ENCODE measurements around the gene HOXD10.

The HOXD10 gene

DNA sequence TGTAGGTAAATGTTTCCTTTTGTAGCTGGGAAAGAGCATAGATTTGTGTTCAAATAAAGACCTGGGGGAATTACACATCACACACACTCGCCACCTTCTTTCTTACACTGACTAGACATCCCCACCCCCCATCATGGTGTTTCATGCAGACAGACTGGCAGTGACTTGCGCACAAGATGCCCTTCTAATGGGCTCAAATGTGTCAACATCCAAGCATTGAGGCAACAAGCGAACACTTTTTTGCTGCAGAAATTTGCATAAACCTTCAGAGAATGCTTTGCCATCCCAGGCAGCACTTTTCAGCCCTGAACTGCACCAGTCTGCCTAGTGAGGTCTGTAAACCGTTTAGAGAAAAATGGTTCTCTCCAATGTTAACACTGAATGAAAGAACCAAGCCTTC is 17.5 kb downstream of the HOXD10 start:
- no peak for DNase-seq (ENCODE audit: low read depth, low spot score)

DNA sequence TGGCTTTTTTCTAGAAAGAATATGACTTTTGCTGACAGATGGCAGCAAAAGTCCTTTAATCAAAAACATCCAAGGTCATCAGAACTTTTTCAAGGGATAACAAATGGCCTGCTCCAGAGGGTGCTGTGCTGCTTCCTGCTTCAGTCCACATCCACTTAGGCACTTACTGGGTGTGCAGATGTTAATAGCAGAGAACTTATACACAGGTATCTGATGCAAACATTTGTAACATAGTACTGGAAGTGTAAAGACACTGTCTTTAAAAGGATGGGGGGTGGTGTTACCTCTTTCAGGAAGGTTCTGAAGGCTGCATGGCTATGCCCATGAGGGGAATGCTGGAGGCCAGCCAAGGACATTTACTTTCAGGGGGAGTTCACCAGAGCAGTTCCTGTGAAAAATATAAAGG is 18.5 kb downstream of the HOXD10 start:
- no peak for DNase-seq (ENCODE audit: low read depth, low spot score)

DNA sequence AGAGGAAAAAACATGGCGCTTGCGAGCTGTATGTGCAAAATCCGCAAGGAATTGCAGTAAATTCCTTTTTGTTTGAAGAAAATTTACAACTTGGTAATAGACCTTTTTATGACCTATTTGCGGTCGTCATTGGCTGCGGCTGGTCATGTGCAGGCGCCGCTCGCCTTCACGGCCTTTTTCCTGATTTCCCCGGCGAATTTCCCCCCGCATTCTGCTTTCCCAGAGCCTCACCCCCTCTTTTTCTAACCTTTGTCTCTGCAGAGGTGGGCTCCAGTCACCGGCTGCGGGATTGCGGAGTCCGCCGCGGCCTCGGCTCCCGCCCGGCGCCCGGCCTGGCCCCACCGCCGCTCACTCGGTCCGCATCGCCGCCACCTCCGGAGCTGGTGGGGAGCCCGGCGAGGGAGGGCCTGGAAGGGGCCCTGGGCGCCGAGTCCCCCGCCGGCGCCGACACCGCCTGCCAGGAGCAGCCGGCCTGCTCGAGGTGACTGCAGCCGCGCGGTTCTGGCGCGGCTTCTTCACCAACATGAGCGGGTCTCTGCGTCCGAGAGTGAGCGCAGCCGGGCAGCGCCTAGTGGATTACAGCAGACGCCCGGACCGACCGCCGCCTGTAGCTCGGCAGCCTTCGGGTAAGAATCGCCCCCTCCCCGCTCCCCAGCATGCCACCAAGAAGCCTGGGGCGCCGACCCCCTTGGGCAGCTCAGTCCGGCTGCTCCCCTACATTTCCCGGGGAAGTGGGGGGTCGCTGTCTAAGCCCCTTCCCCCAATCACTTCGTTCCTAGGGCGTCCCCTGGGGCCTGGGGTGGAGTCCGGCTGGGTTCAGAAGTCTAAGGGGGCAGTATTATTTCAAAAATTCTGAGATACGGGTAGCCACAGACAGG is 20.0 kb downstream of the HOXD10 start:
- no peak for DNase-seq (ENCODE audit: low read depth, low spot score)

DNA sequence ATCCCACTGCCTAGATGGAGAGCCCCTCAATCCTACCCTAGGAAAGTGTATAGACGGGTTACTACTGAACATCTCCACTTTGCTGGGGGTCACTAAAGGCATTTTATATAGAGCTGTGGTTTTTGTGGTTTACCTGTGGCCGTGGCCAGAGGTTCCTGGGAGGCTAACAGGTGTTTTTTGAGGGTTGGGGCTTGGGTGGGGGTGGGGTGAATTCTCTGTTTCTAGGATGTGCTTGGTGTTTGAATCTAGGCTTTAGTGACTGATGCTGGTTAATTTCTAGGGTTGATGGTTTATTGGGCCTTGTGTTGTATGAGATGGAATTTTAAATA is 20.6 kb downstream of the HOXD10 start:
- no peak for DNase-seq (ENCODE audit: low read depth, low spot score)

DNA sequence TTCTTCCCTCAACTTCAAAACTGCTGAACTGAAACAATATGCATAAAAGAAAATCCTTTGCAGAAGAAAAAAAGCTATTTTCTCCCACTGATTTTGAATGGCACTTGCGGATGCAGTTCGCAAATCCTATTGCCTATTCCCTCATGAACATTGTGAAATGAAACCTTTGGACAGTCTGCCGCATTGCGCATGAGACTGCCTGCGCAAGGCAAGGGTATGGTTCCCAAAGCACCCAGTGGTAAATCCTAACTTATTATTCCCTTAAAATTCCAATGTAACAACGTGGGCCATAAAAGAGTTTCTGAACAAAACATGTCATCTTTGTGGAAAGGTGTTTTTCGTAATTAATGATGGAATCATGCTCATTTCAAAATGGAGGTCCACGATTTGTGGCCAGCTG is 21.3 kb downstream of the HOXD10 start:
- DNase-seq (ENCODE audit: low read depth, low spot score): no peak

DNA sequence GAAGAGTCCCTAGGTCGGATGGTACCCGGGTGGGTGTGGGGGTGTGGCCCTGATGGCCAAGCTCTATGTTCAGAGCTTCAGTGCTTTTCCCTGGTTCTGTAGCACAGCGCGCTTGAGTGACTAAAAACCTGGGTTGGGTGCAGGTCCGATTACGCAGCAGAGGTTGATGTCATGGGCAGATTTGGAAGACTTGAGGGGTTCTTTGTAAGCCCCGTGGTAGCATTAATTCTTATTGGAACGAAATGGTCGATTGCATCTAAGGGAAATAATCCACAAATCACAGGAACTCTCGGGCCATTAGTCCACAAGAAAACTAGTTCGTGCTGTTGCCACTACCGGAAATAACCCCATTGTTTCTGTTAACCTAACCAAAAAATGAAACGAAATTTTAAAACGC is 21.9 kb downstream of the HOXD10 start:
- no peak for DNase-seq (ENCODE audit: low read depth, low spot score)

DNA sequence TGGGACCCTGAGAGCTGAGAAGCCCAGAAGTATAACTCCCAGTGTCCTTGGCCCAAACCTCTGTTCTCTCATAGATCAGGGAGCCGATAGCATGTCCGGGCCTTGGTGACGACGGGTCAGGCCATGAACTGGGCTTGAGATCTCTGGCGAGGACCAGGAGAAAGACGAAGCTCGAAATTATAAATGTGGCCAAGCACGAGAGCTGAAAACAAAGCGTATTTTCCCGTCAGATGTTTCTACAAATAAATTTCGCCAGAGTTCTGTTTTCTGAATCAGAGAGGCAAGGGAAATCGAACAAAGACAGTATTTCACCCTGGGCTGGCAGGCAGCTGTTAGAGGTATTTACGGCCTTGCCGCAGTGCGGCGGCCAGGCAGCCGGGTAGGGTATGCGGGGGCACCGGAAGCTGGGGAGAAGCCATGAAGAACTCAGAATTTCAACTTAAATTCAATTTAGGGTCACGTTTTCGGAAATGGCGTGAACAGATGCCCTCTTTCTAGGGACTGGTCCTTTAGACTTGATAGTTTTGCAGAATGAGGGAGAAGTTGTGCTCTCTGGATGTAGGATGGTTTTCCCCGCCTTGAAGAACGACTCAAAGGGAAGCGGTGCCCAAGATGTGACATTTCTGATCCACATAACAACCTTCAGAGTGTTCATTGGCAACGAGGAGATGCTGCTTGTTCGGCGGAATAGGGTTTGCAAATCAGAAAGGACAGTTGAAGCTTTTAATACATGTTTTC is 22.5 kb downstream of the HOXD10 start:
- DNase-seq (ENCODE audit: low read depth, low spot score): no peak

DNA sequence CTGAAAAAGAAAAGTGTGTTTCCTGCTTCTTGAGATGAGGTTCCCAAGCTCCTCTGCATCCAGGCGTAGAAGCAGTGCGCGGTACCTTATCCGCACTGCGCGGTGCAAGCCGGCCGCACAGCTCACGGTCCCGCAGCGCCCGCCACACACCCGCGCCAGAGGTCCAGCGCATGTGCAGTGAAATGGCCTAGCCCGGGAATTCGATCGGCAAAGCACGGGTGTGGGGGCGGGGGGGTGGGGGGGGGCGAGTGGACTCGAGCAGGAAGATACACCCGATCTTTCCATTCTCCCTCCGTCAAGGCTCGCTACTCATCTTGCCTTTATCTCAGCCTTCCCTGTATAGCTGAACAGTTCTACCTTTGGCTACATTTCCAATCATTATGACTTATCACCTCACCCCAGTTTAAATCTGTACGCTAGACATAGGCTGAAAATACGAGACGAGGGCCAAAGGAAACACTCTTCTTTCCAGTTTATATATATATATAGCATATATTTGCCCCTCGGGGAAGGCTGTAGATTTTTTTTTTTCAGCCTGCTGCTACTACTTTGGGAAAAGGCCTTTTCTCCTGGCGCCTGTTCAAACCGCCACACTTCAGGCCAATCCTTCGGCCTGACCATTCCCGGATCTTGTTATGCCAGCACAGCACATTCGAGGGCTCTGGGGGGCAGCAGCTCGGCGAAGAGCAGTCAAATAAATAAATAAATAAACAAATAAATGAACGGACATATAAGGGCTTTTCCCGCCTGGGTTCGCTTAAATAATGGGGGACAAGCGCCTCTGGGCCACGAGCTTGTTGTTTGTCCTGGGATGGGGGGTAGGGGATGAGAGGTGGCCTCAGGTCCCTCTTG is 23.3 kb downstream of the HOXD10 start:
- no peak for DNase-seq (ENCODE audit: low read depth, low spot score)

DNA sequence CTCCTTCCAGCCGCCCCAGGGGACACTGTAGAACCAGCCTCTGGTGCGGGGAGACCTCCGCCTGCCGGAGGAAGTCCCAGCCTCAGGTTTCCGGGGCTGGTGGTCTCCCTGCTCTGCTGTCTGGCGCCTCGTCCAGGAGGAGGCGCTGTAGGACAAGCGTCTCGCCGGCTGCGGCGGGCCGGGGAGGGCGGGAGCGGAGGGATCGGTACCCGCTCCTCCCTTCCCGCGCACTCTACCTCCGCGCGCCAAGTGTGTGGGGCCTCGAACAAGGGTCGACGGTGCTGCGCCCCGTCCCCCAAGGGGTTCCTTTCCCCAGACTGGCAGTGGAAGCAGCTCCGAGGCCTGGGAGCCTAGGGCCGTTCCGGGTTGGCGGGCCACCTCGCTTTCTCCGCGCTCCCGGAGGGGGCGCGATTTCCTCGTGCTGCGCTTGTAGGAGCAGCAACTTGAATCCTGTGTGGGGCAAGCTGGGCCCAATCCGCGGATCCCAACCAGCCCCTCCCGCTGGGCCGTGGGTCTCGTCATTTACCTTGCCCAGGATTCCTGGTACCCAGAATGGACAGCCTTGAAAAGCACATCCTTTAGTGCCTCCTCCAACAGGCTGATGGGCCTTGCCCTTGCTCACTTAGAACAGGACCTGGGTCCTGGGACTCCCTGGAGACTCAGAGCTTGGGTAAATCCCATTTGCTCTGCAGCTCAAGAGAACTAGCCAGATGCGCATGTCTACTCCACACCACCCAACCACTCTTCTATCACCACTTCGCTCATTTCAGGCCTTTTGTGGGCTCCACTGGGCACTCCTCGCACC is 24.1 kb downstream of the HOXD10 start:
- no peak for DNase-seq (ENCODE audit: low read depth, low spot score)

DNA sequence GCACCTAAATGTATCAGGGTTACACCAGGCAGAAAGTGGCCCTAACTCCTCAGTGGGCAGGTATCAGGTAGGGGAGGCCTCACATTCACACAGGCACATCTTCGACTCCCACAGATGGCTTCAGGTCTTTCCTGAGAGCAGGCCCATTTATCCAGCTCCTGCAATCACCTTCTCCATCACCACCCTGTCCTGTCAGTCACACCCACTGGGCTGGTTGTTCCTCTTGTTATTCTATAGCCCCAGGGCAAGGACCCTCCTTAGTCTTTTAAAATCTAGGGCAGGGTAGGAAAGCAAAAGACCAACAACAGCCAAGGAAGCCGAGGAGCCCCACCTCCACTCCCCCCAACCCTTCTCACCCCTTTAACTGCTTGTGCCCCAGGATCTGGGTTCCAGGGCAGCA is 25.7 kb downstream of the HOXD10 start:
- DNase-seq (ENCODE audit: low read depth, low spot score): no peak

DNA sequence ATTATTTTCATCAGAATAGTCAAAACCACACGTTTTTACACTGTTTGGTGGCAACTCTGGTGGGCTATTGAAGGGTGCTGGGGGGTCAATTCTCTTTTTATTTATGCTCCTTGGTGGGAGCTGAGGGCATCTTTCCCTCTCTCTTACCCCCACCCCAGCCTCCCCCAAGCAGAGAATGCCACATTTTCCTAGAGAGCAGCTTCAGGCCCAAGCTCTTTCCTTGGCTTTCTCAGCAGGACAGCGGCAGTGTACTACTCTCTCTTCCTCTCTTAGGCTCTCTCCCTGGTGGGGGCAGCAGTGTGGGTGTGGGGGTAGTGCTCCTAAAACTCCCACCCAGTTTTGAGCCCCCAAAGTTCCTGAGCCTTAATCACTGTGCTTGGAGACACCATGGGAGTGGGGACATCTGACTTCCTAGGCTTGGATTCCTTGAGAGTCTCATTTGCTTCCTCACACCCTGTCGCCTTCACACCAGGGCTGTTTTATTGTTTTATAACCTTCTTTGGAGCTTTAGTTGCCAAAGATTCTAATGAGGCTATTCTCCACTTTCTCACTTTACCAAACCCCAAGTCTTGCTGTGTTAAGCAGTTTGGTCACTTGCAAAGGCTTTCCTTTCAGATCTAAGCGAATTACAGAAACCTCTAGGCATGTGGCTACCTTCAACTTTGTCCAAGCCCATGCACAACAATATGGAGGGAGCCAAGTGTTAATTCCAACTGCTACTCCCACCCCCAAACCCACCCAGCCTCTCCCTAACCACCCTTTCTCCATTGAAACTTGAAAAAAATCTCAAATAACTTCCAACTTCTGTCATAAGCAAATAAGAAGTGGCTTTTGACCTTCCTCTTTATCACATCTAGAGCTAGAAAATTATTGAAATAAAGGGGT is 28.7 kb downstream of the HOXD10 start:
- DNase-seq (ENCODE audit: low read depth, low spot score): no peak

DNA sequence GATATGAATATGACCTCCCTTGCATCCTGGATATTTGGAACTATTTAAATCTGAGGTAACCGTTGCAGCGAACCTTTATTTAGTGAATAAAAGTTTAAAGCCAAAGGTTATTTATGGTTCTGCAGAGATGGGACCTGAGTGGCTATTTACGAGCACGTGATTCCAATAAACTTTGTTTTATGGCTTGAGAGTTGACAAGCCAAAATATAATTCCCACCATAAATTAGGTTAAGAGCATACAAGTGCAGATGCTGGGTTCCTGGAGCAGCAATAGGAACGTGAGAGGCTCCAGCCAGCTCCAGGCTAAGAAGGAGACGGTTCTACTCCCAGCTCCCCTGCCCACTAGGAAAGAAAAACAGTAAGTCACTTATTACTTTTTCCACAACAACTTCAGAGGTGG is 29.5 kb downstream of the HOXD10 start:
- DNase-seq (ENCODE audit: low read depth, low spot score): no peak

DNA sequence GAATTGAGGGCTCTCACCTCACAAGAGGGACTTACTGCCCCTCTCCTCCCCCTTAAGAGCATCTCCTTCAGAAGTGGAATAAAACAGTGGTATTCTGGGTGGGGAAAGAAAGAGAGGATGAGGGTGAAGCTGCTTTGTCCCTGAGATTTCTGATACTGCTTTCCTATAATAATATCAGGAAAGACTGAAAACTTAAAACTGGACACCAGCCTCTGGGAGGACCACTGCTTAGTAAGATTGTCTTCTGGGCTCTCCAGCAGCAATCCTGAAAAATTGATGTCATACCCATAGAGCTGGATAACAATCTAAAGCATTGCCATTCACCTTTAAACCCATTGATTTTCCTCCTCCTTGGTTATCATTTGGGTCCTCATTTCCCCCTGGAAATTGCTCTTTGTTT is 30.1 kb downstream of the HOXD10 start:
- no peak for DNase-seq (ENCODE audit: low read depth, low spot score)

DNA sequence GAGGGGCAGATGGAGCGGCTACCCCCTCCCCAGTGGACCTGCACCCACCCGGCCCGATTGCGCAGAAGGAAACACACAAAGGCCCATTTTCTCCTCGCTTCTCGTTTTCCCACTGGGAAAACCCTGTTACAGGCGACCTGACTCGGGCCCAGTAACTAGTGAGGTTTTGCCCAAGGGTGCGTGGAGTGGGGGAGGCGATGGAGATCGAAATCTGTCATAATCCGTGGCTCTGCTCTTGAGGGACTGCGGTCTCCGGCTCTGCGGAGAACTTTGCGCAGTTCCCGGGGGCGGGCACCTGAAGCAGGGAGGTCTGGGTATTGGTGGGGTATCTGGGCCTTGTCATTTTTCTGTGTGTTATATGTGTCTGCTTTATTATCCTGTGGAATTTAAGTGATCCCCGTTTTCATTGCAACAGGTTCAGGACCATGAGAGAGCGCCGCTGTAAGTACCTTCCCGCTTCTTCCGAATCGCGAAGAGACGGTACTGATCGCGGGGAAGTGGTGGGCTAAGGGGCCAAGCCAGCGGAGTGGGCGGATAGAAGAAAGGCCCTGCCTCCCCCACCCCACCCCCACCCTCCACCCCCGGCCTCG is 30.7 kb downstream of the HOXD10 start:
- DNase-seq (ENCODE audit: low read depth, low spot score): no peak

DNA sequence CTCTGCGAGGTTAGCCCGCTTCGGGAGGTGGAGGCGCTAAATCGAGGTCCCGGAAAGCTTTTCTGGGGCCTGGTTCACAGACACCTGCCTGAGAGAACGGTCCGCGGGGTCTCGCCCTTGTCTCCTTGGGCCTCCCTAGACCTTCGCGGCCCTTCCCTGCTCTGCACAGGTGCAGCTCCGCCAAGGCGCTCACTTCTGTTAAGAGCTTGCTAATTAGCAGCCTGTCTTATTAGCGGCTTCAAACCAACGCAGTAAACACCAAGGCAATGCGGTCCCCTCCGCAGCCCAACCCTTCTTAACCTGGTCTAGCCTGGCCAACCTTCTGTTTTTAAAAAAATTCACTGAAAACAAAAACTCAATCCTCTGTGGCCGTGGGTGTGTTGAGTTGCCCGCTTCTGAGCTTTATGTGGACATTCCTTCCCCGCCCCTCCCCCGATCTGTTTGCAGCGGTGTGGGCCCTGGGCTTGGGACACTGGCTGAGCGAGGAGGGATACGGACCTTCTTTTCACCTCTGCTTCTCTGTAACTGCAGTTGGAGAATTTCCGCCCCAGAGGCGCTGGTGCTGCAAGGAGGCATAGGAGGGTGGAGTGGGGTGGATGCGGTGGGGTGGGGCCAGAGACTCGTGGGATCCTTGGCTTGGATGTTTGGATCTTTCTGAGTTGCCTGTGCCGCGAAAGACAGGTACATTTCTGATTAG is 31.4 kb downstream of the HOXD10 start:
- no peak for DNase-seq (ENCODE audit: low read depth, low spot score)

DNA sequence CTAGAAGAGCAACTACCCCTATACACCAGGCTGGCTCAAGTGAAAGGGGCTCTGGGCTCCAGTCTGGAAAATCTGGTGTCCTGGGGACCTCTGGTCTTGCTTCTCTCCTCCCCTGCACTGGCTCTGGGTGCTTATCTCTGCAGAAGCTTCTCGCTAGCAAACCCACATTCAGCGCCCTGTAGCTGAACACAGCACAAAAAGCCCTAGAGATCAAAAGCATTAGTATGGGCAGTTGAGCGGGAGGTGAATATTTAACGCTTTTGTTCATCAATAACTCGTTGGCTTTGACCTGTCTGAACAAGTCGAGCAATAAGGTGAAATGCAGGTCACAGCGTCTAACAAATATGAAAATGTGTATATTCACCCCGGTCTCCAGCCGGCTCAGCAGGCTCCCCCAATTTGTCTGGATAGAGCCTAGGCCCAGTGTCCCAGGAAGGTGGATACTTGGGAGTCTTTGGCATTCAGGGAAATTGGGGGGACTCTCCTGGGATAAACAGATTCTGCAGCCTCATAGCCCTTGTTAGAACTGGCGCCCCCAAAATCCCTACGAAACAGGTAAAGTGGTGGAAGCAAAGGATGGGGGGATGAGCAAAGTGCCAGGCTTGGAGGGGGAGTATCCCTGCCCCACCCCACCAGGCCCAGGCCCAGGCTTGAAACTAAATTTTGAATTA is 32.3 kb downstream of the HOXD10 start:
- no peak for DNase-seq (ENCODE audit: low read depth, low spot score)

DNA sequence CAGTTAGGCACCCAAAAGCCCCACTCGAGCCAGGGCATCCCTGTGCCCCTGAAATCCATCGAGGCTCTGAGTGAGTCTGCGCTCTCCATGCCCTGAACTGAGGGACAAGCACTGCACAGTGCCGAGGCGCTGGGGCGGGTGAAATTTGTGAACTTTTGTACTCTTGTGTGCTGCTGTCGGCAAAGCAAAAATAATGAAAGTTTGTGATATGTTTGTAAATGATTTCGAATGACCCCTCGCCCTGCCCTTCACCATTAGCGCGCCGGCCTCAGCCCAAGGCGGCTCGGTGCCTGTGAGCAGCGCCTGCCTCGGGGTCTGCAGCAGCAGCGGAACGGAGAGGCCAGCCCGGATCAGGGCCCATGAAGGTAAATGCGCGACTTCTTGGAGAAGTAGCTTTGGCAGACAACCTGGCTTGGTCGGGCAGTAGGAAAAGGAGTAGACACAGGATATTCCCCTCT is 32.9 kb downstream of the HOXD10 start:
- DNase-seq (ENCODE audit: low read depth, low spot score): no peak

DNA sequence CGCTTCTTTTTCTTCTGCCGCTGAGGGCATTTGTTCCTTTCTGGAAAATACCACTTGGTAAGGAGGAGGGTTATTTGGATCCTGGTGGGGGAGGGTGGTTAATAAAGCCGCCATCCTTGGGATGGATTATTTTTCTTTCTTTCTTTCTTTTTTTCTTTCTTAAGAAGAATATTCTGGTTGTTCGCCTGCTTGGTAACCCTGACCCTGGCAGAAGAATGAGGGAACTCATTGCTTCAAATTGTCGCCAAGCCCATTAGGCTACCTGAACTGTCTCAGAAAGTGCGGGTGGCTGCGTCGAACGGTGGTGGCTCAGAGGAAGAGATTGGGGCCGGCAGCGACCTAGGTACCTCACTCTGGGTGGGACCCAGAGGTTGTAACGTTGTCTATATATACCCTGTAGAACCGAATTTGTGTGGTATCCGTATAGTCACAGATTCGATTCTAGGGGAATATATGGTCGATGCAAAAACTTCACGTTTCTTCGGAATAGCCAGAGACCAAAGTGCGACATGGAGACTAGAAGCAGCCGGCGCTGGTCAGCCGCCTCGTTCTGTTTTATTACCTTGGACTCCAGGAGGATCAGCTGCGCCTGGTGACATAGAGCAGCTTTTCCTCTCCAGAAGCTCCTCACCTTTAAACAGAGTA is 33.5 kb downstream of the HOXD10 start:
- no peak for DNase-seq (ENCODE audit: low read depth, low spot score)

Data from smooth muscle cell of the brain vasculature (primary cell).